Left hindlimb (tissue), 1 donor: ENCODE measurements around the gene LRRC36.

Source experiments
- DNase-seq: peaks from one replicate; pipeline ENCODE4 v3.0.0-alpha.2; 2018

LRRC36 gene, protein sequence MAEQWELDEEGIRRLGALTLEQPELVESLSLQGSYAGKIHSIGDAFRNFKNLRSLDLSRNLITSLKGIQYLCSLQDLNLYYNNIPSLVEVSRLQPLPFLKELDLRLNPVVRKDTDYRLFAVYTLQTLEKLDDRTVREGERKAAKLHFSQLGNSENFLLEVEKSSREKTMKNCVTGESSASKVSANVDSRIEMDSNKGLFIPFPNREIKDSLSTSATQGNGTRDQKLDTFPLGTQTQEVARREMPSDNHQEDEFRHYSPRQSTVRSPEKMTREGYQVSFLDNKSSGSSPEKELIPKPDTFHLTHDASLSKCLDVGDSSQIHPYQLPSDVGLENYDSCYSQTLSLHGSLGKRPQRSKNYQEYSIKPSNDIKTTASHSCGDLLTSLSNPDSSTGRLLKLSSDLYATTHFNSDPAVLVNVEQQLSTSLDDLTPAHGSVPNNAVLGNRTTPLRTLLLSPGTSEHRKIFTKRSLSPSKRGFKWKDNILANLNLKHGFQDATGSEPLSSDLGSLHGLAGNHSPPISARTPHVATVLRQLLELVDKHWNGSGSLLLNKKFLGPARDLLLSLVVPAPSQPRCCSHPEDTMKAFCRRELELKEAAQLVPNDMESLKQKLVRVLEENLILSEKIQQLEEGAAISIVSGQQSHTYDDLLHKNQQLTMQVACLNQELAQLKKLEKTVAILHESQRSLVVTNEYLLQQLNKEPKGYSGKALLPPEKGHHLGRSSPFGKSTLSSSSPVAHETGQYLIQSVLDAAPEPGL

DNA sequence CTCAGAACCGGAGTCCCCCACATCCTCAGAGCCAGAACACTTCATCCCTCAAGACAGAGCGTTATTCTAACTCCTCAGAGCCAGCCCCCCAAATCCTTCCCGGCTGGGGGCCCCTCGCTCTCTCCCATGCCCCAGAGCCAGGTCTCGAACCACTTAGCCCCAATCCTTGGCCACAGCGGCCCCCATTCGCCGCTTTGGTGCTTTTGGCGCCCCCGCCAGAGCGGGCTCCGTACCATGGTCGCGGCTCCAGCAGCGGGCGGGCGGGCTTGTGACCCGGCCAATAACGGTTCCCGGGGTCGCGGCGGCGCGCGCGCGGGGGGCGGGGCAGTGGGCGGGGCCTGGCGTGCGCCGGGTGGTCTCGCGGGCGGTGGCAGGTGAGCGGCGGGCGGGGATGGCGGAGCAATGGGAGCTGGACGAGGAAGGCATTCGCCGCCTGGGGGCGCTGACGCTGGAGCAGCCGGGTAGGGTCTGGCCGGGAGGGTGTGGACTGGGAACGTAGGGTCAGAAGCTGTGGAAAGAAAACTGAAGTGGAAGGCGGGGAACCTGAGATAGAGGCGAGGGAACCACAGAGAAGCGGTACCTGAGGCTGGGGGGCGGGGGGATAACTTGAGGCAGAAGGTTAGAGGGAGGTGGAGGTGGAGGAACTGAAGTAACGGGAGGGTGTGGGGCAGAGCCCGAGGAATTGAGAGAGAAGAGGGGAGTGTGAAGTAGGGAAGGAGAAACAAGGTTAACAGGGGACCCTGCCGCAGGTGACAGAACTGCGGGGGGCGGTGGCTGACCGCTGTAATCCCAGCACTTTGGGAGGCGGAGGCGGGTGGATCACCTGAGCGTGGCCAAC is at the start of gene LRRC36, which contains the start of gene KCTD19:
TSS of gene LRRC36 (plus strand) at position 344 of the 838 bp plus-strand sequence. CDS start at position 392, 48 bp downstream.
TSS of gene KCTD19 (minus strand) at position 270 of the 838 bp plus-strand sequence. CDS start at position 236, 34 bp downstream.
- DNase-seq, result peak; percentile 67

DNA sequence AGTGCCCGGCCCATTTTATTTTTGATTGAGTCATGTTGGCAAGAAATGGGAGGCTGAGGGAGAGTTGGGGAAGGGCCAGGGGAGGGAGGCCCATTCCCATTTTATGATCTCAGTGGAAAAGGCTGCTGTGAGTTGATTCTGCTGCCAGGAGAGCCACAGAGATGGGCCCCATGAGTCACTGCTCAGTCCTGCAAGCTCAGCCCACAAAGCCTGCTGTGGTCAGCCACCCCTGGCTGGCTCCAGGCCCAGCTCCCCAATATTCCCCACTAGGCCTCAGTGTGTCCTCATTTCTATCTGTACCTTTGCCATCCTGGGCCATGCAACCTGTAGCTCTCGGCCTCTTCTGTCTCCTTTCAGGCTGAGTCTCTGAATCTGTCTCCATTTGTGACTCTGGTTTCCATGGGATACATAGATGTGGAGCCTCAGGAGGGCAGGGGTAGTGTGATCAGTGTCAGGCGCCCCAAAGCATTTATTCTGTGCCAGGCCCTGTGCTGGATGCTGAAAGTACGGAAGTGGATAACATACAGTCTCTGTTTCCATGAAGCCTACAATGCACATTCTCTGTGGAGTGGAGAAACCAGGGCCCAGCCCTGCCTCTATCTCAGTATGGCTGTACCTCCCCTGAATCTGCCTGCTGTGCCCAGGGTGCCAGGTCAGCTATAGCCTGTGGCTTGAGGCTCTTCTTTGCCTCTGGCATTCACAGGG is 49.2 kb upstream of the LRRC36 start:
- DNase-seq, result peak; percentile 77

DNA sequence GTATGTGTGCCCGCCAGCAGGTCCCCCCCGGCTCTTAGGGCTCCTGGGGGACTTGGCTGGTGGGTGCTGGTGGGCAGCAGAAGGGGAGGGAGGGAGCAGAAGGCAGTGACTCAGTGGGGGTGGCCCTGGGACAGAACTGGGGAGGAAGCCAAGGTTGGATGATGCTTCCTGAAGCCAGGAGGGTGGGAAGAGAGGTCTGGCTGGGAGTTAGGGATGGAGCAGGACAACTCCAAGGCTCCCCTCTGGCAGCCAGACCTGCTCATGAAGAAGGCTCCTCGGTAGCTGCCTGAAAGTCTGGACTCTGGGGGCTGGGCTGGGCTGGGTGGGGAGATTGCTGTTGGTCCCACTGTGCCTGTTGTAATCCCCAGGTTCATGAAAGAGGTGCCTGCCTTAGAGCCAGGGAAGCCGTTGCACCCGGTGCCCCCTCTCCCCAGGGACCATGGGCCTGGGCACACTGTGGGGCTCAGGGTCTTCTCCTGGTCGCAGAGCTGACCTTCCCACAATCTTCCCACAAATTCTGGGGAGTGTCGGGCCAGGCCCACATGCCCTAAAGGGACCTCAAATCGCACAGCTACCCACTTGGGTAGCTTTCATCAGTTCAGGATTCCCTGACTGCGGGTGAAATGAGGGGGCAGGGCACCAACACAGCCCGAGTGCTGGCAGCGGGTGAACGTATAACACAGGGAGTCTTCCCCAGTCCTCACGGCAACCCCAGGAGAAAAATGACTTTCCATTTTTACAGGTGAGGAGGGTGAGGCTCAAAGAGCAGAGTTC is 48.4 kb upstream of the LRRC36 start:
- no peak for DNase-seq

DNA sequence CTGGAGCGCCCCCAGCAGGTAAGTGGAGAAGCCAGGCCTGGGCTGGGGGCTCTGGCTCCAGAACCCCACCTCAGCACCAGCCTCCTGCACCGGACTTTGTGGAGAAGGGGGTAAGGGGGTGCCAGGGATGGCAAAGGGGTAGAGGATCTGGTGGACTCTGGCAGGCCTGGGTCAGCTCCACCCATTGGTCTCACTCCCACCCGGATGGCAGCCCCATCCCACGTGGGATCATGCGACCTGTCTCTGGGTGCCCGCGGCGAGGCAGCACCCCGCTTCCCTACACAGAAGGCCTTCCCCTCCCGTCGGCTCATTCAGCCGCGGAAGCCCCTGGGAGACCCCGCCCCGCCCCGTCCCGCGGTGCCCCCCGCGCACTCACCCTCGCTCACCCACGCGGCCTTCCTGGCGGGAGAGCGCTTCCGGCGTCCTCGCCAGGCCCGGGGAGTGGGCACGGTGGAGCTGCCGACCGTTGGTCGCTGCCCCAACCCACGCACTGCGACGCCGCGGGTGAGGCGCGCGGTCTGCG is 47.8 kb upstream of the LRRC36 start:
- DNase-seq, result no peak

DNA sequence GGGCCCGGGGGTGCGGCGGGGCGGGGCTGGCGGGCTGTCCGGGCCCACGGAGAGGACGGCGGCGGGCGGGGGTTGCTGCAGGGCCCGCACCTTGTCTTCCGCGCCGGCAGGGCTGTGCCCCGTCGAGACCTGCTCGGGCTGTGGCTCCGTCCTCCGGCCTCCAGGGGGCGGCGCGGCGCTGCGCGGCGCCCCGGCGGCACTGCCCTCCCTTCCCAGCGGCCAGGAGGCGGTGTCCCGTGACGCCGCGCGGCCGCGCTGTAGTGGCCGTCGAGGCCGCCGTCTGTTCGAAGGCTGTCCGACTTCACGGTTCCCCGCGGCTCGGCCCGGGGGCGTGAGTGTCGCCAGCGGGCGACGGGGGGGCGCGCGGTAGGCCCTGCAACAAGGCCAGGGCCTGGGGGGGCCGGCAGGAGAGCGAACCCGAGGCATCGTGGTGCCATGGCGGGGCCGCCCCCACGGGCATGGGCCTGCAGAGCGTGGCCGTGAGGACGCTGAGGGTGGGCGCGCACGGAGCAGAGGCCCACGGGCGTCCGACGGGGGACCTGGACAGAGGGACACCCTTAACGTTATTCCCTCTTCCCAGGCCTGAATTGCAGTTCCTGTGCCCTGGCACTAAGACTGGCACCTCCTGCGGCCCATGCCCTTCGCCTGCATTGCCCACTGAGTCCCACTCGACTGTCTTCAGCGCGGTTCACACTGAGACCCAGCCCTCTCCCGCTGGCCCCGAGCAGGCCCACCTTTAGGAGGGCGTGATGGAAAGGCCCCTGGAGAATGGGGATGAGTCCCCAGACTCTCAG is 47.1 kb upstream of the LRRC36 start, which contains the start of gene PLEKHG4:
TSS of gene PLEKHG4 (plus strand) at position 237 of the 794 bp plus-strand sequence. CDS start at position 750, 513 bp downstream.
- peak; percentile 81 for DNase-seq

DNA sequence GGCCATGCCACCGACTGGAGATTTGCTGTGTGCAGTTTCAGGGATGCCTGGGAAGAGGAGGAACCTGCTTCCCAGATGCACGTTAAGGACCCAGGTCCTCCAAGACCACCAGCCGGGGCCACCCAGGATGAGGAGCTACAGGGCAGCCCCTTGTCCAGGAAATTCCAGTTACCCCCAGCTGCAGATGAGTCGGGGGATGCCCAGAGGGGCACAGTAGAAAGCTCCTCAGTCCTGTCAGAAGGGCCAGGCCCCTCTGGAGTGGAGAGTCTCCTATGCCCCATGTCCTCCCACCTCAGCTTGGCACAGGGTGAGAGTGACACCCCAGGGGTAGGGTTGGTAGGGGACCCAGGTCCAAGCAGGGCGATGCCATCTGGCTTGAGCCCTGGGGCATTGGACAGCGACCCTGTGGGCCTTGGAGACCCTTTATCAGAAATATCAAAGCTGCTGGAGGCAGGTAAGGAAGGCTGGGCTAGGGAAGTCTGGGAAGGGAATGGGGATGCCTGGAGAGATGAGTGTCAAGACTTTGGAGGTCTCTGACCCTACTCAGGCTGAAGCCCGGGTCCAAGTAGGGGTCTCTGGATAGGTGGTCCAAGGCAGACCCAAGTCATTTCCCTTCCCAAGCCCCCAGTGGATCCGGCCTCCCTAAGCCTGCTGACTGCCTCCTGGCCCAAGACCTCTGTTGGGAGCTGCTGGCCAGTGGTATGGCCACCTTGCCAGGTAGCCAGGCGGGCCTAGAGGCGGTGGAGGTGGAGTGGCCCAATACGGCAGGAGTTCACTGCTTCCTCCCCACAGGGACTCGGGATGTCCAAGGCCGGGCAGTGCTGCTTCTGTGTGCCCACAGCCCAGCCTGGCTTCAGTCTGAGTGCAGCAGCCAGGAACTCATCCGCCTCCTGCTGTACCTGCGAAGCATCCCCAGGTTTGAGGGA is 46.3 kb upstream of the LRRC36 start:
- DNase-seq, result peak; percentile 32

DNA sequence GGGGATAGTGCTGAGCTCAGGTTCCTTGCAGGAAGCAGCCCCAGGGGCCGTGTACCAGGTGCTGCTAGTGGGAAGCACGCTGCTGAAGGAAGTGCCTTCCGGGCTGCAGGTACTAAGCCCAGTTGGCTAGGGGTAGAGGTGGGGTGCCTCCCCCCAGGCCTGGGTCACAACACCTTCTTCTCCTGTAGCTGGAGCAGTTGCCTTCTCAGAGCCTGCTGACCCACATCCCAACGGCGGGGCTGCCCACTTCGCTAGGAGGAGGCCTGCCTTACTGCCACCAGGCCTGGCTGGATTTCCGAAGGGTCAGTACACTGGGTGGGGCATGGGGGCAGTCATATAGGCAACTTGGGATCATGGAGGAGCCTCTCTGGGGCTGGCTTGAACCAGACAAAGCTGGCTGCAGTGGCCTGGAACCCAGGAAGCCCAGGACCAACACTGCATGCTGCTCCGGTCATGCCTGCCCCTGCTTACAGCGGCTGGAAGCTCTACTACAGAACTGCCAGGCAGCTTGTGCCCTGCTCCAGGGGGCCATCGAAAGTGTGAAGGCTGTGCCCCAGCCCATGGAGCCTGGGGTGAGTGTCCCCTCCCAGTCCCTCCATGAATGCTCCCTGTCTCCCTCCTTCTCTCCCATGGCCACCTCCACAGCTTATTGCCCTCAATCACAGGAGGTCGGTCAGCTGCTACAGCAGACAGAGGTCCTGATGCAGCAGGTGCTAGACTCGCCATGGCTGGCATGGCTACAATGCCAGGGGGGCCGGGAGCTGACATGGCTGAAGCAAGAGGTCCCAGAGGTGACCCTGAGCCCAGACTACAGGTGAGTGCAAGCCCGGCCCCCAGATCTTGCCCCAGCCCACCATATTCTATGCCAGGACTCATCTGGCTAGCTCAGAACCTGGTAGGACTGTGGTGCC is 44.8 kb upstream of the LRRC36 start:
- peak; percentile 9 for DNase-seq

DNA sequence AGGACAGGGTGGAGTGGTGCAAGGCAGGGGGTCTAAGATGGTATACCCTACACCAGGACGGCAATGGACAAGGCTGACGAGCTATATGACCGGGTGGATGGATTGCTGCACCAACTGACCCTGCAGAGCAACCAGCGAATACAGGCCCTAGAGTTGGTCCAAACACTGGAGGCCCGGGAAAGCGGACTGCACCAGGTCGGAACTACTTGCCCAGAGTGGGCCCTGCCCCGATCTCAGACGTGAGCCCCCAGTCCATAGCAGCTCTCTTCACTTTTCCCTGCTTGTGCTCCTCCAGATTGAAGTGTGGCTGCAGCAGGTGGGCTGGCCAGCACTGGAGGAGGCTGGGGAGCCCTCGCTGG is 44.2 kb upstream of the LRRC36 start:
- DNase-seq, result no peak

DNA sequence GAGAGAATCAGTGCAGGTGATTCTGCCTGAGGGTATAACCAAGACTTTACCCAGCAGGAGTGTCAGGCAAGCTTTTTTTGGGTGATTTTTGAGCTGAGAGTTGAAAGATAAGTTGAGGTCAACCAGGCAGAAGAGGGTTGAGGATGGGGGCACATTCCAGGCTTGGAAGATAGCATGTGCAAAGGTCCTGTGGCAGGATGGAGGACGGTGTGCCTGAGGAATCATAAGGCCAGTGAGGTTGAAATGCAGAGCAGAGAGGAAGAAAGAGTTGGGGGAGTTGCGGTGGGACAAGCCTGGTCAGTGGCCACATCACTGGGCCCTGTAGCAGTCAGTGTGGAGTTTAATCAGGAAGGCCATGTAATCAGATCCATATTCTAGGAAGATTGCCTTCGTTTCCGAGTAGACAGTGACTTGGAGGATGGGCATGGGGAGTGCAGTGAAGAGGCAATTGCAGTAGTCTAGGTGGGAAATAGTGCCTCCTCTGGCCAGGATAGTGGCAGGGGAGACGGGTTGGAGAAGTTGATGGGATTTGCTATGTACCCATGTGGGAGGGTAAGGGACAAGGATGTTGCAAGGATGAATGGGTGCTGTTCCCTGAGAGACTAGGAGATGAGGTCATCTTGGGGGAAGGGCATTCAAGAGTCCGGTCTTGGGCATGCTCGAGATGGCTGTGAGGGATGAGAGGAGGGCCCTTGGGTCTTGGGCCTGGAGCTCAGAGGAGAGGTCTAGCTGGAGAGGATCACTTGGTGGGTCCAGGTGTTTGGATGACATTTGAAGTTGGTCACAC is 43.4 kb upstream of the LRRC36 start:
- DNase-seq, result no peak

DNA sequence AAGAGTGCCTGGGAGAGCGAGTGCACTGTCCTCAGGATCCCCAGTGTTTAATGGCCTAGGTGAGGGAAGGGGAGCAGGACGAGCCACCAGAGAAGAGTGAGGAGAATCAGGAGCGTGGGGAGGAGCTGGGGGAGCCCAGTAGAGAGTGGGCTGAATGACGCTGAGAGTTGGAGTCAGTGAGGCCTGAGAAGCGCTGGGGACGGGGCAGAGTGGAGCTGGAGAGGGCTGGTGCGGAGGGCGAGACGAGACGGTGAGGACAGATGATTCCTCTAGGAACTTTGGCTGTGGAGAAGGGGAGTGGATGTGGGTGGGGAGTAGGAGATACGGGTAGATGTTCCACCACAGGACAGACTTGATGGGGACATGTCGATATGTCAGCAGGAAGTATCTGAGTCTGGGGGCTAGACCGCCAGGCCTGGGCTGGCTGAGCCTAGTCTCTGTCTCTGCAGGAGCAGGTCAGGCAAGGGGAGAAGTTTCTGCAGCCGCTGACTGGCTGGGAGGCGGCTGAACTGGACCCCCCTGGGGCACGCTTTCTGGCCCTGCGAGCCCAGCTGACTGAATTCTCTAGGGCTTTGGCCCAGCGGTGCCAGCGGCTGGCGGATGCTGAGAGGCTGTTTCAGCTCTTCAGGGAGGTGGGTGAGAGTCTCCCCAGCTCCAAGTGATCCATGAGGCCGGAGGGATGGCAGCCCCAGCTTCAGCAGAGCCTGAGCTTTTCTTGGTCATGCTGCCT is 42.6 kb upstream of the LRRC36 start:
- DNase-seq, result no peak

DNA sequence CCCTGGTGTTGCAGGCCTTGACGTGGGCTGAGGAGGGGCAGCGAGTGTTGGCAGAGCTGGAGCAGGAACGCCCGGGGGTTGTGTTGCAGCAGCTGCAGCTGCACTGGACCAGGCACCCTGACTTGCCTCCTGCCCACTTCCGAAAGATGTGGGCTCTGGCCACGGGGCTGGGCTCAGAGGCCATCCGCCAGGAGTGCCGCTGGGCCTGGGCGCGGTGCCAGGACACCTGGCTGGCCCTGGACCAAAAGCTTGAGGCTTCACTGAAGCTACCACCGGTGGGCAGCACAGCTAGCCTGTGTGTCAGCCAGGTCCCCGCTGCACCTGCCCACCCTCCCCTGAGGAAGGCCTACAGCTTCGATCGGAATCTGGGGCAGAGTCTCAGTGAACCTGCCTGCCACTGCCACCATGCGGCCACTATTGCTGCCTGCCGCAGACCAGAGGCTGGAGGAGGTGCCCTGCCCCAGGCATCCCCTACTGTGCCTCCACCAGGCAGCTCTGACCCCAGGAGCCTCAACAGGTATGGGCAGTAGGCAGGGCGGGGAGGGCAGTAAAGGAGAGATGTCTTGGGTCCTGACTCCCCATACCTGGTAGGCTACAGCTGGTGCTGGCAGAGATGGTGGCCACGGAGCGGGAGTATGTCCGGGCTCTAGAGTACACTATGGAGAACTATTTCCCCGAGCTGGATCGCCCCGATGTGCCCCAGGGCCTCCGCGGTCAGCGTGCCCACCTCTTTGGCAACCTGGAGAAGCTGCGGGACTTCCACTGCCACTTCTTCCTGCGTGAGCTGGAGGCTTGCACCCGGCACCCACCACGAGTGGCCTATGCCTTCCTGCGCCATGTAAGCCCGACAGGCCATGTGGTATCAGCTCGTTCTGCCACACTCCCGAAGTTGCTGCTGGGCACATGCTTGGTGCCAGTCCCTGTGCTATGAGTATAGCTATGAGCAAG is 41.6 kb upstream of the LRRC36 start:
- DNase-seq, result no peak

DNA sequence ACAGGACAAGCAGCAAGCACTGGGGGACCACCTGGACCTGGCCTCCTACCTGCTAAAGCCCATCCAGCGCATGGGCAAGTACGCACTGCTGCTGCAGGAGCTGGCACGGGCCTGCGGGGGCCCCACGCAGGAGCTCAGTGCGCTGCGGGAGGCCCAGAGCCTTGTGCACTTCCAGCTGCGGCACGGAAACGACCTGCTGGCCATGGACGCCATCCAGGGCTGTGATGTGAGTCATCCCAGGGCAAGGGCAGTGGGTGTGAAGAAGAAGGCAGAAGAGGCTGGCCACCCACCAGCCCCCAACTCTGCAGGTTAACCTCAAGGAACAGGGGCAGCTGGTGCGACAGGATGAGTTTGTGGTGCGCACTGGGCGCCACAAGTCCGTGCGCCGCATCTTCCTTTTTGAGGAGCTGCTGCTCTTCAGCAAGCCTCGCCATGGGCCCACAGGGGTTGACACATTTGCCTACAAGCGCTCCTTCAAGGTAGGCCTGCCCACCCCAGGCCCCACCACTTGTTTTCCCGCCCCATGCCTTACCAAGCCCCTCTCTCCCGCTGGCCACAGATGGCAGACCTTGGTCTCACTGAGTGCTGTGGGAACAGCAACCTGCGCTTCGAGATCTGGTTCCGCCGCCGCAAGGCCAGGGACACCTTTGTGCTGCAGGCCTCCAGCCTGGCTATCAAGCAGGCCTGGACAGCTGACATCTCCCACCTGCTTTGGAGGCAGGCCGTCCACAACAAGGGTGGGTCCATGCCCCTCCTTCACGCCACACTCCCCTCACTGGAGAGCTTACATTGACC is 40.0 kb upstream of the LRRC36 start:
- DNase-seq, result no peak

DNA sequence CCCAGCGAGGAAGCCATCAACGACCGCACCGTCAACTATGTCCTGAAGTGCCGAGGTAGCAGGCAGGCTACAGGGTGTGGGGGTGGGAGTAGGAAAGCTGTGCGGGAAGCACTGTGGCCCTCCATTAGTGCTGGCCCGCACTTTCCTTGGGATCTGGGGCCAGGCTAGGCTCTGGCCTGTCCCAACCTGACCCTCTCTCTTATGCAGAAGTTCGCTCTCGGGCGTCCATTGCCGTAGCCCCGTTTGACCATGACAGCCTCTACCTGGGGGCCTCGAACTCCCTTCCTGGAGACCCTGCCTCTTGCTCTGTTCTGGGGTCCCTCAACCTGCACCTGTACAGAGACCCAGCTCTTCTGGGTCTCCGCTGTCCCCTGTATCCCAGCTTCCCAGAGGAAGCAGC is 38.7 kb upstream of the LRRC36 start:
- DNase-seq, result no peak

DNA sequence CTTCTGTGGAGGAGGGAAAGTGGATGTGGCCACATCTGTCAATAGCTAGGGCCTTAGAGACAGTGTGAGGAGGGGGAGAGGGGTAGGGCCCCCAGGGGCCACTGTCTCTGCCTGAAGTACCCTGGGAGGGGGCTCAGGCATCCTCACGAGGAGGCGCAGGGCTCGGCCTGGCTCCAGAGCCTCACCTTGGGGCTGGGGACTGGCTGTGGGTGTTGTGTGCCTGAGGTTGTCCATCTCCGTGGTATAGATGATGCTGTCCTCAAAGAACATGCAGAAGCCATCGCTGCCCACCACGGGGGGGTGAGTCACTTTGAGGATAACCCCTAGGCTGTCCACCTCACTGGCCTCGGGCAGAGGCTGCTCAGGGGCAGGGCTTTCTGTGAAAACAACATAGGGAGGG is 35.2 kb upstream of the LRRC36 start:
- no peak for DNase-seq
